ENCODE measurements around the gene FOXN1. TPM values are rescaled to one million over a fixed set of nuclear protein-coding genes. Genes with fewer than 3 reads are reported as not detected.
"Not testable (repeated sequence)": the region's sequence is repeated elsewhere in the genome, so short reads cannot be mapped to it uniquely, and the experiment has no call there.

FOXN1 gene
- polyA plus RNA-seq (2011; rRNA removed) (not detected in 2 replicates), polyA plus RNA-seq (2017; fragmentation: RNase III; extraction: RNeasy Plus Mini Kit Qiagen cat#74134 plus additional on column Dnase treatment) (not detected in 3 replicates), polyA minus RNA-seq (2011; rRNA and poly(A)+ RNA removed) (not detected in 2 replicates)
- polyA plus RNA-seq (2012; cell fraction: cytosol; rRNA removed), result not detected in 2 replicates
- not detected in 2 replicates for polyA plus RNA-seq (2012; cell fraction: nucleus; rRNA removed)

- ATAC-seq (no peak), DNase-seq (ENCODE audit: low read depth in 1 of 2, low spot score in 1 of 2) (no peak), FAIRE-seq (no peak)
- no peaks in the 10 kb centered on the region for H3K4me1 ChIP-seq
- no peak for TF ChIP-seq ATOH8 (CRISPR knock-in tag; IDR thresholded peaks at IDR 0.05; ENCODE audit: low read depth)
- no peak for TF ChIP-seq CHD2 (IDR thresholded peaks at IDR 0.05; ENCODE audit: low read length, partially characterized antibody)
- no peak for TF ChIP-seq NPAS2 (CRISPR knock-in tag; IDR thresholded peaks at IDR 0.05; ENCODE audit: borderline replicate concordance)
- TF ChIP-seq ZNF302 (CRISPR knock-in tag; IDR thresholded peaks at IDR 0.05), result no peak
- no peak for TF ChIP-seq ESRRA (IDR thresholded peaks at IDR 0.05; ENCODE audit: borderline replicate concordance, low read length)
- TF ChIP-seq FOSB (CRISPR knock-in tag; IDR thresholded peaks at IDR 0.05), result no peak
- TF ChIP-seq RCOR1 (IDR thresholded peaks at IDR 0.05; ENCODE audit: low read depth, low read length), result no peak
- TF ChIP-seq TFCP2L1 (CRISPR knock-in tag; IDR thresholded peaks at IDR 0.05), result no peak
- no peak for TF ChIP-seq MYC (IDR thresholded peaks at IDR 0.05; ENCODE audit: borderline replicate concordance, low read length)
- no peak for TF ChIP-seq KDM1A (IDR thresholded peaks at IDR 0.05; ENCODE audit: low read depth)
- no peak for TF ChIP-seq EHMT2 (IDR thresholded peaks at IDR 0.05; ENCODE audit: low read depth)
- TF ChIP-seq REST (IDR thresholded peaks at IDR 0.05), result no peak
- TF ChIP-seq EP300 (IDR thresholded peaks at IDR 0.05), result no peak
- TF ChIP-seq POLR2AphosphoS2 (conservative IDR thresholded peaks at IDR 0.05; ENCODE audit: low read length), result no peak
- no peak for TF ChIP-seq NFE2L2 (conservative IDR thresholded peaks at IDR 0.05; ENCODE audit: low read length)
- H3K4me3 ChIP-seq, result no peak within 1 kb of the TSS
- H3K9me3 ChIP-seq, result no peaks in the 10 kb centered on the region
- H3K27ac ChIP-seq, result no peak within 1 kb of the TSS
- H3K4me2 ChIP-seq, result no peak within 1 kb of the TSS
- WGBS (ENCODE audit: missing lambda C conversion rate), result 60% methylated on average over 21 of the region's 28 CpGs
- POLR2A ChIA-PET, result no interaction called here
- CTCF ChIA-PET, result interaction anchor here (1.1 to 17.3 kb wide), 3 partner anchors 11 to 41 kb away, joined by 3 to 317 read pairs (median 153); no protein-coding TSS in a partner anchor
These were observed at the start of gene FOXN1 for GRCh38 chr17:28505986-28506665. TSS of gene FOXN1 (plus strand) at chr17:28506348. CDS start at chr17:28523970, 17,622 bp downstream.

- ChIA-PET CTCF (no interaction called here), POLR2A (no interaction called here)
- DNase-seq (ENCODE audit: low read depth in 1 of 2, low spot score in 1 of 2), result no peak
- no peaks in the 10 kb centered on the region for H3K9me3 ChIP-seq
- no peak for ATAC-seq
- no peak overlapping the region for H3K4me2 ChIP-seq
- H3K27ac ChIP-seq, result no peak overlapping the region
- no peaks in the 10 kb centered on the region for H3K4me1 ChIP-seq
- H3K4me3 ChIP-seq, result no peak overlapping the region
- 56% methylated on average over 6 of the region's 6 CpGs for WGBS (ENCODE audit: missing lambda C conversion rate)
- no peak for TF ChIP-seq ZNF302 (CRISPR knock-in tag; IDR thresholded peaks at IDR 0.05)
- no peak for TF ChIP-seq ELK1 (IDR thresholded peaks at IDR 0.05; ENCODE audit: low read depth, low read length)
- TF ChIP-seq USF2 (IDR thresholded peaks at IDR 0.05), result no peak
- TF ChIP-seq RCOR1 (IDR thresholded peaks at IDR 0.05; ENCODE audit: low read depth, low read length), result no peak
- TF ChIP-seq ZFP36 (IDR thresholded peaks at IDR 0.05; ENCODE audit: borderline replicate concordance, partially characterized antibody), result no peak
- no peak for TF ChIP-seq HOXB5 (CRISPR knock-in tag; IDR thresholded peaks at IDR 0.05)
- TF ChIP-seq HOXB13 (CRISPR knock-in tag; IDR thresholded peaks at IDR 0.05; ENCODE audit: low read depth), result no peak
- no peak for TF ChIP-seq RAD21 (conservative IDR thresholded peaks at IDR 0.05 in 1 of 2, IDR thresholded peaks at IDR 0.05 in 1 of 2)
- TF ChIP-seq NR3C1 (IDR thresholded peaks at IDR 0.05), result no peak
- TF ChIP-seq KDM1A (IDR thresholded peaks at IDR 0.05; ENCODE audit: low read depth), result no peak
- FAIRE-seq, result no peak
These were observed 48.3 kb upstream of the FOXN1 start for GRCh38 chr17:28457890-28458289.

- H3K27ac ChIP-seq; FAIRE-seq; ATAC-seq; POLR2A ChIA-PET; DNase-seq (ENCODE audit: low read depth in 1 of 2, low spot score in 1 of 2); H3K4me3 ChIP-seq; H3K4me1 ChIP-seq; H3K9me3 ChIP-seq; CTCF ChIA-PET; H3K4me2 ChIP-seq: not testable (repeated sequence)
- 100% methylated on average over 3 of the region's 32 CpGs for WGBS (ENCODE audit: missing lambda C conversion rate)
These were observed 47.3 kb upstream of the FOXN1 start for GRCh38 chr17:28458881-28459280.

Data from A549 (cell line).